K562 (cell line): ENCODE results near the gene TNN. TPM values are rescaled to one million over a fixed set of nuclear protein-coding genes. Genes with fewer than 3 reads are reported as not detected.

ENCODE experiments used
- ATAC-seq: fragments of 200-7000 bp; cut with Tn5 transposase; 3 replicates; pipeline ENCODE4 v1.9.1; 2020; ENCODE audit warnings: moderate library complexity
- BruUV-seq: library from RNA; stranded (reverse); fragments of 400-500 nt; replicated peaks from 2 replicates; lab custom pipeline; 2021; lab: Mats Ljungman, UMichigan
- CTCF ChIA-PET: fragments of 300-600 bp; formaldehyde crosslinking; extraction: SDS; loops from one replicate; lab custom pipeline; 2021; ENCODE audit warnings: low intra/inter-chr PET ratio; lab: Yijun Ruan, JAX
- POLR2A ChIA-PET: fragments of 300-600, 350-650 bp; sonication (Branson Sonifier 250); formaldehyde crosslinking; extraction: SDS; loops from one replicate; lab custom pipeline; 2021; ENCODE audit warnings: antibody characterized with exemption, inconsistent platforms; lab: Yijun Ruan, JAX
- DNase-seq, 4 experiments: peaks; one replicate each; pipeline versions ENCODE4 v3.0.0 to v3.0.0-alpha.2; 2011 to 2018; ENCODE audit warnings: low spot score in 3 of 4, mixed read lengths in 3 of 4; ENCODE audit errors: extremely low read depth in 1 of 4
- FAIRE-seq: peaks from 2 replicates; lab custom pipeline; 2011; peaks lifted over from hg19 to GRCh38; lab: Jason Lieb, UNC
- H2AFZ ChIP-seq: 2 replicates; pipeline ENCODE4 v1.6.0; 2011; ENCODE audit warnings: low read depth, low read length, control low read depth, inconsistent platforms
- H3K27ac ChIP-seq: fragments of 200-600 bp; 3 replicates; pipeline ENCODE4 v1.8.0; 2011; ENCODE audit warnings: low read depth, mild to moderate bottlenecking, control low read depth, inconsistent platforms, low read length, moderate library complexity, mixed read lengths; ENCODE audit errors: extremely low read depth
- H3K27me3 ChIP-seq, 2 experiments: fragments of 300-600 bp in 1 of 2; 2 replicates in 1 of 2; 3 replicates in 1 of 2; pipeline versions ENCODE4 v1.6.0 to v1.8.0; 2011; ENCODE audit warnings: inconsistent platforms in 2 of 2, low read length in 2 of 2, mild to moderate bottlenecking in 1 of 2, mixed read lengths in 1 of 2, moderate library complexity in 1 of 2; ENCODE audit not compliant: control insufficient read depth in 2 of 2, insufficient read depth in 2 of 2
- H3K36me3 ChIP-seq: fragments of 300-600 bp; 3 replicates; pipeline ENCODE4 v1.8.0; 2011; ENCODE audit warnings: mild to moderate bottlenecking, low read length, inconsistent platforms; ENCODE audit not compliant: control insufficient read depth, insufficient read depth
- H3K4me1 ChIP-seq, 2 experiments: fragments of 200-600 bp in 1 of 2; replicated peaks in 1 of 2; 2 replicates in 1 of 2; 3 replicates in 1 of 2; pipeline versions ENCODE4 v1.5.1 to v1.8.0; 2011; ENCODE audit warnings: inconsistent platforms in 2 of 2, low read length in 2 of 2, mild to moderate bottlenecking in 1 of 2, mixed read lengths in 1 of 2, moderate library complexity in 1 of 2; ENCODE audit not compliant: control insufficient read depth in 2 of 2, insufficient read depth in 2 of 2
- H3K4me2 ChIP-seq: 2 replicates; pipeline ENCODE4 v1.6.1; 2011; ENCODE audit warnings: low read length, control low read depth, inconsistent platforms, mixed read lengths; ENCODE audit not compliant: insufficient read depth
- H3K4me3 ChIP-seq: fragments of 200-600 bp; sonication (generic), shearing (Covaris generic); 2 replicates; pipeline ENCODE4 v1.5.1; 2016; ENCODE audit warnings: control low read depth, inconsistent platforms
- H3K79me2 ChIP-seq: fragments of 200-600 bp; 3 replicates; pipeline ENCODE4 v1.8.0; 2011; ENCODE audit warnings: low read length, inconsistent platforms; ENCODE audit not compliant: control insufficient read depth, insufficient read depth
- H3K9ac ChIP-seq, 2 experiments: 2 replicates each; pipeline versions ENCODE4 v1.6.0 to v1.6.1; 2011; ENCODE audit warnings: low read depth in 2 of 2, low read length in 2 of 2, control low read depth in 1 of 2, inconsistent platforms in 1 of 2, mild to moderate bottlenecking in 1 of 2, mixed read lengths in 1 of 2; ENCODE audit not compliant: insufficient read depth in 1 of 2
- H3K9me1 ChIP-seq: one replicate; pipeline ENCODE4 v1.6.0; 2011; ENCODE audit warnings: inconsistent platforms, mild to moderate bottlenecking, low read length, moderate library complexity; ENCODE audit not compliant: control insufficient read depth, insufficient read depth
- H3K9me3 ChIP-seq: replicated peaks from 2 replicates; pipeline ENCODE4 v1.5.1; 2011; ENCODE audit warnings: low read depth, low read length, inconsistent platforms; ENCODE audit not compliant: control insufficient read depth, insufficient read depth
- H4K20me1 ChIP-seq: replicated peaks from 2 replicates; pipeline ENCODE4 v1.6.1; 2011; ENCODE audit warnings: low read length, inconsistent platforms, mixed read lengths; ENCODE audit not compliant: control insufficient read depth, insufficient read depth
- BCL6 ChIP-seq: fragments of 250-450 bp; sonication (Bioruptor Pico); IDR thresholded peaks from 2 replicates; pipeline ENCODE4 v1.4.0; 2020
- CREB3L1 ChIP-seq: fragments of 450-650 bp; IDR thresholded peaks from 2 replicates; pipeline ENCODE4 v1.6.1; 2014; ENCODE audit warnings: low read depth, mild to moderate bottlenecking, moderate library complexity, borderline replicate concordance
- E2F3 ChIP-seq: fragments of 250-450 bp; sonication (Bioruptor Pico); IDR thresholded peaks from 2 replicates; pipeline ENCODE4 v1.4.0; 2020; ENCODE audit warnings: mild to moderate bottlenecking
- ELK3 ChIP-seq: fragments of 450-650 bp; formaldehyde crosslinking; IDR thresholded peaks from 2 replicates; pipeline ENCODE4 v1.4.0; 2020; ENCODE audit warnings: mild to moderate bottlenecking
- HCFC1 ChIP-seq: IDR thresholded peaks from 2 replicates; pipeline ENCODE4 v1.6.1; 2012; ENCODE audit warnings: low read depth, low read length, improper control_type of control experiment
- JUND ChIP-seq, 2 experiments: IDR thresholded peaks; 2 replicates in 1 of 2; 3 replicates in 1 of 2; pipeline ENCODE4 v1.6.1; 2011; ENCODE audit warnings: borderline replicate concordance in 2 of 2, low read depth in 2 of 2, low read length in 2 of 2, improper control_type of control experiment in 1 of 2, missing biosample characterization in 1 of 2, missing genetic modification characterization in 1 of 2, missing genetic modification reagents in 1 of 2
- STAT6 ChIP-seq: sonication (generic); formaldehyde crosslinking; IDR thresholded peaks from 2 replicates; pipeline ENCODE4 v1.8.1; 2023; ENCODE audit warnings: mild to moderate bottlenecking, missing genetic modification reagents
- ZNF121 ChIP-seq: sonication (generic); formaldehyde crosslinking; conservative IDR thresholded peaks from 2 replicates; pipeline ENCODE4 v1.8.0; 2022; ENCODE audit warnings: missing genetic modification reagents
- ZNF79 ChIP-seq: fragments of 250-450 bp; sonication (Bioruptor Pico); IDR thresholded peaks from 2 replicates; pipeline ENCODE4 v1.4.0; 2020; ENCODE audit warnings: low read depth, mild to moderate bottlenecking, moderate library complexity
- WGBS: fragments of 100-300 bp; shearing (Covaris generic); methylation state at CpG from one replicate; pipeline ENCODE4 v1.1.6; 2016; ENCODE audit warnings: low coverage, mixed read lengths; ENCODE audit not compliant: insufficient coverage; ENCODE audit errors: missing lambda C conversion rate; 5-methylcytosine and 5-hydroxymethylcytosine counted together
- in situ Hi-C: fragments of 300-500 bp; cut with MboI; formaldehyde crosslinking; loops from 4 replicates; pipeline ENCODE4 v1.15.0; 2018; ENCODE audit warnings: inconsistent platforms, mixed read lengths
- intact Hi-C: fragments of 100-400 bp; cut with micrococcal nuclease; formaldehyde crosslinking; loops from 2 replicates; pipeline ENCODE4 v1.14.2; 2022
- polyA plus RNA-seq, 8 experiments: library from polyadenylated mRNA; depleted of rRNA in 4 of 8; stranded (reverse) in 5 of 8; unstranded in 3 of 8; fragments of >200 nt; fragmentation: Nextera tagmentation in 2 of 8; fragmentation: Illumina TruSeq in 1 of 8; extraction: Ambion mirVana in 2 of 8; extraction: Trizol in 1 of 8; gene quantifications; 2 replicates each; pipeline versions ENCODE4 v1.2.1 to v1.2.3, GENCODE V29; 2011 to 2014; ENCODE audit warnings: inconsistent platforms in 1 of 8, missing spikeins in 1 of 8
- total RNA-seq, 7 experiments: library from RNA; depleted of rRNA in 6 of 7; stranded (reverse); fragments of >200 nt in 6 of 7; fragmentation: Illumina TruSeq in 2 of 7; extraction: Trizol in 2 of 7; gene quantifications; 2 replicates each; pipeline versions ENCODE4 v1.2.1 to v1.2.3, GENCODE V29; 2011 to 2021; ENCODE audit warnings: low replicate concordance in 1 of 7
- TF ChIP-seq, protein P1 (sequence below): fragments of 250-450 bp; sonication (Bioruptor Pico); IDR thresholded peaks from 2 replicates; pipeline ENCODE4 v1.4.0; 2020

The TNN gene
- total and polyA plus RNA-seq, 9 of the 15 experiments (the other 6 are each of a cell fraction or from before 2014, with no cell fraction given), result 0.01 to 0.09 (median 0.07) TPM; not detected in 4

DNA sequence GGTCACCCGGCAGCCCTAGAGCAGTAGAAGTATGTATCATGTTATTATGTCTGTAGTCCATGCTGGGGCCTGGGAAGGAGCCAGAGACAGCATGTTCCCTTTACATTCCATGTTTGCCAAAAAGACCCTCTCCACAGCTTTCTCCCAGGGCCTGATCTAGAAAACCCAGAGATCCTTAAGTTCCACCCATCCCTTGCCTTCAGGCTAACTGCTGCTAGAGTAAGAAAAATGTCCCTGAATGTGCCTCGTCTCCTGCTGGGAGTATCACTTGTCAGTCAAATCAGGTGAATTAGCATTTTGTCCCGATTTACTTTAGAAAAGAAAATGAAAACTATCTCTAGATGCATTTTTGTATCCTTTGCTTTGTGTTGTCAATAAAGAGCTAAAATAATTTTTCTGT, 31.2 kb upstream of the TNN start:
- no peaks in the 10 kb centered on the region for H3K36me3 ChIP-seq
- no peaks in the 10 kb centered on the region for H3K79me2 ChIP-seq
- CTCF ChIA-PET, result no interaction called here
- H3K4me2 ChIP-seq, result no peak overlapping the region
- no peak for FAIRE-seq
- H3K27ac ChIP-seq, result no peak overlapping the region
- H2AFZ ChIP-seq, result no peak overlapping the region
- ATAC-seq, result no peak
- 0% methylated on average over 3 of the region's 3 CpGs for WGBS
- no peak overlapping the region for H3K4me3 ChIP-seq
- no peaks in the 10 kb centered on the region for H3K9me3 ChIP-seq
- BruUV-seq, result no TSS peak
- no peak for TF ChIP-seq BCL6 (CRISPR knock-in tag)
- TF ChIP-seq ZNF79 (CRISPR knock-in tag), result no peak
- no peak for TF ChIP-seq E2F3
- TF ChIP-seq, protein P1, sequence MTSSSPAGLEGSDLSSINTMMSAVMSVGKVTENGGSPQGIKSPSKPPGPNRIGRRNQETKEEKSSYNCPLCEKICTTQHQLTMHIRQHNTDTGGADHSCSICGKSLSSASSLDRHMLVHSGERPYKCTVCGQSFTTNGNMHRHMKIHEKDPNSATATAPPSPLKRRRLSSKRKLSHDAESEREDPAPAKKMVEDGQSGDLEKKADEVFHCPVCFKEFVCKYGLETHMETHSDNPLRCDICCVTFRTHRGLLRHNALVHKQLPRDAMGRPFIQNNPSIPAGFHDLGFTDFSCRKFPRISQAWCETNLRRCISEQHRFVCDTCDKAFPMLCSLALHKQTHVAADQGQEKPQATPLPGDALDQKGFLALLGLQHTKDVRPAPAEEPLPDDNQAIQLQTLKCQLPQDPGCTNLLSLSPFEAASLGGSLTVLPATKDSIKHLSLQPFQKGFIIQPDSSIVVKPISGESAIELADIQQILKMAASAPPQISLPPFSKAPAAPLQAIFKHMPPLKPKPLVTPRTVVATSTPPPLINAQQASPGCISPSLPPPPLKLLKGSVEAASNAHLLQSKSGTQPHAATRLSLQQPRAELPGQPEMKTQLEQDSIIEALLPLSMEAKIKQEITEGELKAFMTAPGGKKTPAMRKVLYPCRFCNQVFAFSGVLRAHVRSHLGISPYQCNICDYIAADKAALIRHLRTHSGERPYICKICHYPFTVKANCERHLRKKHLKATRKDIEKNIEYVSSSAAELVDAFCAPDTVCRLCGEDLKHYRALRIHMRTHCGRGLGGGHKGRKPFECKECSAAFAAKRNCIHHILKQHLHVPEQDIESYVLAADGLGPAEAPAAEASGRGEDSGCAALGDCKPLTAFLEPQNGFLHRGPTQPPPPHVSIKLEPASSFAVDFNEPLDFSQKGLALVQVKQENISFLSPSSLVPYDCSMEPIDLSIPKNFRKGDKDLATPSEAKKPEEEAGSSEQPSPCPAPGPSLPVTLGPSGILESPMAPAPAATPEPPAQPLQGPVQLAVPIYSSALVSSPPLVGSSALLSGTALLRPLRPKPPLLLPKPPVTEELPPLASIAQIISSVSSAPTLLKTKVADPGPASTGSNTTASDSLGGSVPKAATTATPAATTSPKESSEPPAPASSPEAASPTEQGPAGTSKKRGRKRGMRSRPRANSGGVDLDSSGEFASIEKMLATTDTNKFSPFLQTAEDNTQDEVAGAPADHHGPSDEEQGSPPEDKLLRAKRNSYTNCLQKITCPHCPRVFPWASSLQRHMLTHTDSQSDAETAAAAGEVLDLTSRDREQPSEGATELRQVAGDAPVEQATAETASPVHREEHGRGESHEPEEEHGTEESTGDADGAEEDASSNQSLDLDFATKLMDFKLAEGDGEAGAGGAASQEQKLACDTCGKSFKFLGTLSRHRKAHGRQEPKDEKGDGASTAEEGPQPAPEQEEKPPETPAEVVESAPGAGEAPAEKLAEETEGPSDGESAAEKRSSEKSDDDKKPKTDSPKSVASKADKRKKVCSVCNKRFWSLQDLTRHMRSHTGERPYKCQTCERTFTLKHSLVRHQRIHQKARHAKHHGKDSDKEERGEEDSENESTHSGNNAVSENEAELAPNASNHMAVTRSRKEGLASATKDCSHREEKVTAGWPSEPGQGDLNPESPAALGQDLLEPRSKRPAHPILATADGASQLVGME, result no peak
- no peak for TF ChIP-seq ELK3 (CRISPR knock-in tag)
- TF ChIP-seq JUND (IDR thresholded peaks at IDR 0.05; ENCODE audit: borderline replicate concordance, low read depth, low read length), result no peak
- no peak for TF ChIP-seq JUND (tag; IDR thresholded peaks at IDR 0.05; ENCODE audit: borderline replicate concordance, low read depth, low read length)
- TF ChIP-seq ZNF121 (CRISPR knock-in tag), result no peak
- no peak for TF ChIP-seq HCFC1
- no peak for TF ChIP-seq STAT6 (CRISPR knock-in tag)
- no peak for TF ChIP-seq CREB3L1
- intact Hi-C loops (no loop called here), in situ Hi-C loops (no loop called here)
- no peak for DNase-seq
- no peak overlapping the region for H3K9ac ChIP-seq
- POLR2A ChIA-PET, result interaction anchor here (1.0 kb wide), 2 partner anchors 13 to 23 kb away, joined by 3 read pairs; partner anchors contain the start of gene MRPS14
- H3K9me1 ChIP-seq, result no peaks in the 10 kb centered on the region
- peaks cover 47 to 55% of the 10 kb centered on the region in 2 experiments for H3K27me3 ChIP-seq
- no peaks in the 10 kb centered on the region; the same call in 1 of the 2 replicates for H4K20me1 ChIP-seq
- no peaks in the 10 kb centered on the region for H3K4me1 ChIP-seq
